GM12878 (cell line): Measurements from ENCODE around the gene CDH4. TPM values are rescaled to one million over a fixed set of nuclear protein-coding genes. Genes with fewer than 3 reads are reported as not detected.

Experiments used
- ATAC-seq: fragments of 200-7000 bp; cut with Tn5 transposase; 3 replicates; pipeline ENCODE4 v1.9.1; 2020; ENCODE audit warnings: mild to moderate bottlenecking, moderate library complexity
- BruUV-seq: library from RNA; stranded (reverse); fragments of 400-500 nt; replicated peaks from 2 replicates; lab custom pipeline; 2021; lab: Mats Ljungman, UMichigan
- CTCF ChIA-PET: fragments of 300-600 bp; sonication (Branson Sonifier 250); formaldehyde crosslinking; extraction: SDS; loops from one replicate; lab custom pipeline; 2021; ENCODE audit warnings: inconsistent platforms; lab: Yijun Ruan, JAX
- POLR2A ChIA-PET: fragments of 350-600 bp; formaldehyde crosslinking; extraction: SDS; loops from one replicate; lab custom pipeline; 2021; ENCODE audit warnings: inconsistent platforms; lab: Charles Lee
- RAD21 ChIA-PET: fragments of 300-600 bp; sonication (Branson Sonifier 250); formaldehyde crosslinking; loops from one replicate; lab custom pipeline; 2023; ENCODE audit warnings: antibody characterized with exemption; ENCODE audit not compliant: unreplicated experiment; lab: Charles Lee
- SMC1A ChIA-PET: fragments of 300-600 bp; sonication (Branson Sonifier 250); formaldehyde crosslinking; loops from one replicate; lab custom pipeline; 2023; ENCODE audit not compliant: unreplicated experiment, uncharacterized antibody; lab: Charles Lee
- DNase-seq: peaks from one replicate; pipeline ENCODE4 v3.0.0-alpha.2; 2011; ENCODE audit warnings: low read depth, low spot score
- FAIRE-seq: peaks from 3 replicates; lab custom pipeline; 2011; peaks lifted over from hg19 to GRCh38; lab: Jason Lieb, UNC
- H2AFZ ChIP-seq: 2 replicates; pipeline ENCODE4 v1.6.0; 2011; ENCODE audit warnings: low read depth, low read length, control low read depth; ENCODE audit not compliant: control insufficient read depth
- H3K27ac ChIP-seq: 2 replicates; pipeline ENCODE4 v1.5.1; 2011; ENCODE audit warnings: control low read depth; ENCODE audit not compliant: control insufficient read depth, insufficient read depth
- H3K27me3 ChIP-seq, 2 experiments: replicated peaks in 1 of 2; 2 replicates each; pipeline versions ENCODE4 v1.6.0 to v1.6.1; 2011; ENCODE audit warnings: low read length in 1 of 2; ENCODE audit not compliant: control insufficient read depth in 2 of 2, insufficient read depth in 2 of 2
- H3K36me3 ChIP-seq, 2 experiments: 2 replicates each; pipeline ENCODE4 v1.5.1; 2011; ENCODE audit warnings: low read length in 1 of 2; ENCODE audit not compliant: control insufficient read depth in 2 of 2, insufficient read depth in 2 of 2
- H3K4me1 ChIP-seq: 2 replicates; pipeline ENCODE4 v1.6.1; 2011; ENCODE audit warnings: mild to moderate bottlenecking, low read length, moderate library complexity, mixed read lengths; ENCODE audit not compliant: control insufficient read depth, insufficient read depth
- H3K4me2 ChIP-seq: 2 replicates; pipeline ENCODE4 v1.6.0; 2011; ENCODE audit warnings: control low read depth; ENCODE audit not compliant: control insufficient read depth, insufficient read depth
- H3K4me3 ChIP-seq: fragments of 200-600 bp; sonication (generic); 2 replicates; pipeline ENCODE4 v1.5.1; 2016
- H3K79me2 ChIP-seq: 2 replicates; pipeline ENCODE4 v1.6.0; 2011; ENCODE audit warnings: low read length; ENCODE audit not compliant: control insufficient read depth, insufficient read depth
- H3K9ac ChIP-seq: 2 replicates; pipeline ENCODE4 v1.8.0; 2011; ENCODE audit warnings: low read length, control low read depth, mixed read lengths; ENCODE audit not compliant: control insufficient read depth, insufficient read depth
- H3K9me3 ChIP-seq: replicated peaks from 3 replicates; pipeline ENCODE4 v1.5.1; 2011; ENCODE audit warnings: mild to moderate bottlenecking, low read length; ENCODE audit not compliant: control insufficient read depth, insufficient read depth
- H4K20me1 ChIP-seq: 2 replicates; pipeline ENCODE4 v1.6.0; 2011; ENCODE audit not compliant: control insufficient read depth, insufficient read depth
- EED ChIP-seq: sonication (generic); IDR thresholded peaks from 2 replicates; pipeline ENCODE4 v1.6.1; 2016; ENCODE audit warnings: antibody characterized with exemption, low read depth
- KAT2A ChIP-seq: conservative IDR thresholded peaks from 2 replicates; pipeline ENCODE4 v1.6.1; 2011; ENCODE audit warnings: low read depth, low read length; ENCODE audit not compliant: control insufficient read depth
- MYC ChIP-seq: IDR thresholded peaks from 2 replicates; pipeline ENCODE4 v1.6.1; 2011; ENCODE audit warnings: mild to moderate bottlenecking, low read length, moderate library complexity, inconsistent platforms; ENCODE audit not compliant: insufficient read depth, insufficient replicate concordance, insufficient read length, severe bottlenecking
- NR2C1 ChIP-seq: fragments of 450-650 bp; IDR thresholded peaks from 2 replicates; pipeline ENCODE4 v1.6.1; 2017; ENCODE audit warnings: antibody characterized with exemption, mild to moderate bottlenecking, moderate library complexity
- POU2F2 ChIP-seq: IDR thresholded peaks from 3 replicates; pipeline ENCODE4 v1.6.1; 2011; ENCODE audit warnings: low read depth, mild to moderate bottlenecking, low read length, borderline replicate concordance
- ZNF217 ChIP-seq: fragments of 450-650 bp; IDR thresholded peaks from 2 replicates; pipeline ENCODE4 v1.6.1; 2017; ENCODE audit warnings: antibody characterized with exemption, mild to moderate bottlenecking
- WGBS: methylation state at CpG from one replicate; pipeline ENCODE4 v1.1.6; 2016; ENCODE audit warnings: low lambda C conversion rate; ENCODE audit not compliant: insufficient replicate concordance, insufficient coverage; ENCODE audit errors: missing lambda C conversion rate; 5-methylcytosine and 5-hydroxymethylcytosine counted together
- in situ Hi-C: fragments of 300-500 bp; cut with MboI; formaldehyde crosslinking; loops from 9 replicates; pipeline ENCODE4 v1.14.3; 2018; ENCODE audit warnings: mixed read lengths
- intact Hi-C: fragments of 100-400 bp; cut with micrococcal nuclease; formaldehyde crosslinking; loops from one replicate; pipeline ENCODE4 v1.14.2; 2022; ENCODE audit not compliant: unreplicated experiment
- polyA plus RNA-seq, 11 experiments: library from polyadenylated mRNA; depleted of rRNA in 4 of 11; unstranded in 6 of 11; stranded (reverse) in 5 of 11; fragments of >200 nt; fragmentation: Nextera tagmentation in 4 of 11; fragmentation: Illumina TruSeq in 1 of 11; extraction: Ambion mirVana in 4 of 11; extraction: Trizol in 1 of 11; gene quantifications; 1 replicate in 1 of 11; 2 replicates in 10 of 11; pipeline versions ENCODE4 v1.2.1 to v1.2.3, GENCODE V29; 2011 to 2016; ENCODE audit warnings: inconsistent platforms in 2 of 11, missing spikeins in 2 of 11, low read depth in 1 of 11
- total RNA-seq, 4 experiments: library from RNA; depleted of rRNA in 3 of 4; stranded (reverse); fragments of >200 nt in 3 of 4; fragmentation: Illumina TruSeq in 1 of 4; extraction: Trizol in 1 of 4; gene quantifications; 2 replicates each; pipeline versions ENCODE4 v1.2.1 to v1.2.3, GENCODE V29; 2013 to 2021
- TF ChIP-seq, protein P1 (sequence below): IDR thresholded peaks from 2 replicates; pipeline ENCODE4 v1.6.1; 2011; ENCODE audit warnings: low read depth, mild to moderate bottlenecking, low read length, moderate library complexity, borderline replicate concordance; ENCODE audit errors: extremely low read depth
- TF ChIP-seq, protein P2 (sequence below), 3 experiments: IDR thresholded peaks in 2 of 3; conservative IDR thresholded peaks in 1 of 3; 2 replicates each; pipeline ENCODE4 v1.5.1; 2011; ENCODE audit warnings: low read depth in 3 of 3, low read length in 3 of 3, mild to moderate bottlenecking in 3 of 3, control low read depth in 2 of 3, moderate library complexity in 2 of 3, inconsistent platforms in 1 of 3, mixed read lengths in 1 of 3; ENCODE audit not compliant: control insufficient read depth in 2 of 3, insufficient read depth in 1 of 3; ENCODE audit errors: extremely low read depth in 1 of 3
- TF ChIP-seq, protein P3 (sequence below): fragments of 450-650 bp; IDR thresholded peaks from 2 replicates; pipeline ENCODE4 v1.6.1; 2017; ENCODE audit warnings: borderline replicate concordance
- TF ChIP-seq, protein P4 (sequence below): fragments of 450-650 bp; IDR thresholded peaks from 2 replicates; pipeline ENCODE4 v1.6.1; 2017; ENCODE audit warnings: antibody characterized with exemption, mild to moderate bottlenecking, moderate library complexity
- TF ChIP-seq, protein P5 (sequence below): fragments of 450-650 bp; formaldehyde crosslinking; IDR thresholded peaks from 2 replicates; pipeline ENCODE4 v1.5.0; 2022; ENCODE audit warnings: mild to moderate bottlenecking, missing genetic modification characterization

The CDH4 gene
- total and polyA plus RNA-seq, 10 of the 15 experiments (the other 5 are each of a cell fraction or from before 2014, with no cell fraction given) = not detected

DNA sequence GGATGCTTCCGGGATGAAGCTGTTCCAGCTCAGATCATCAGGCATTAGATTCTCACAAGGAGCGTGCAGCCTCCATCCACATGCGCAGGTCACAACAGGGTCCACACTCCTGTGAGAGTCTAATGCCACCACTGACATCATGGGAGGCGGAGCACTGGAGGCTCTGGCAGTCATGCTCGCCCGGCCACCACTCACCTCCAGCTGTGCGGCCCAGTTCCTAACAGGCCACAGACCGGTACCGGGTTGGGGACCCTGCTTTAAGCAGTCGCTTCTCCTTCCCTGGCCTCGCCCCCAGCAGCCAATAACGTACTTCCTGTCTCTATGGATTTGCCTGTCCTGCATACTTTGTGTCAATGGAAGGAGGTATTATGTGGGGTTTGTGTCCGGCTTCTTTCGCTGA, 576.8 kb downstream of the CDH4 start (continued):
- TF ChIP-seq, protein P1, sequence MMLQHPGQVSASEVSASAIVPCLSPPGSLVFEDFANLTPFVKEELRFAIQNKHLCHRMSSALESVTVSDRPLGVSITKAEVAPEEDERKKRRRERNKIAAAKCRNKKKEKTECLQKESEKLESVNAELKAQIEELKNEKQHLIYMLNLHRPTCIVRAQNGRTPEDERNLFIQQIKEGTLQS = no peak
- TF ChIP-seq ZNF217 = no peak

DNA sequence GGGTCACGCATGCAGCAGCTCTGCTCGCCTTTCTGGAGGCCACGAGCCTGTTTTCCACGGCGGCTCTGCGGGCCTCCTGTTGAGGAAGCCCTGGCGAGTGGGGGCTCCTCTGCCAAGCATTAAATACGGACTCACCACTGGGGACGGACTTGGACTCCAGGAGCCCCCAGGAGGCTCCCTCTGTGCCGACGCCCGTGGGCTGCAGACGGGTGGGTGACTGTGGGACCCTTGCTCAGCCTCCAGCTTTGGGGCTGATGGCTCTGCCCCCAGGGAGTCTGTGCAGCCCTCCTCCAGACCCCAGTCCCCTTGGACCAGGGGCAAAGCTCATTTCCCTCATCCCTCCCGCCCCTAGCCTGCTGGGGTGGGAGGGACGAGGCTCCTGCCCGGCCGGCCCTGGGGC, 577.5 kb downstream of the CDH4 start:
- ChIA-PET RAD21 (no interaction called here), SMC1A (no interaction called here), POLR2A (no interaction called here), CTCF (no interaction called here)
- no peak overlapping the region for H3K9ac ChIP-seq
- DNase-seq = no peak
- no peak overlapping the region for H3K4me3 ChIP-seq
- no peak overlapping the region for H3K4me2 ChIP-seq
- H3K79me2 ChIP-seq = no peaks in the 10 kb centered on the region
- BruUV-seq = no TSS peak
- no peaks in the 10 kb centered on the region for H3K9me3 ChIP-seq
- no peak for FAIRE-seq
- WGBS = 41% methylated on average over 16 of the region's 17 CpGs
- ATAC-seq = no peak
- H2AFZ ChIP-seq = no peak overlapping the region
- no peaks in the 10 kb centered on the region for H3K27me3 ChIP-seq
- H3K36me3 ChIP-seq = no peaks in the 10 kb centered on the region
- no peaks in the 10 kb centered on the region for H4K20me1 ChIP-seq
- intact Hi-C loops (no loop called here), in situ Hi-C loops (loop anchor here (25.0 kb wide), 2 partner anchors 617 to 842 kb away; no protein-coding TSS in a partner anchor)
- no peak overlapping the region for H3K27ac ChIP-seq
- no peaks in the 10 kb centered on the region for H3K4me1 ChIP-seq
- TF ChIP-seq, protein P2, sequence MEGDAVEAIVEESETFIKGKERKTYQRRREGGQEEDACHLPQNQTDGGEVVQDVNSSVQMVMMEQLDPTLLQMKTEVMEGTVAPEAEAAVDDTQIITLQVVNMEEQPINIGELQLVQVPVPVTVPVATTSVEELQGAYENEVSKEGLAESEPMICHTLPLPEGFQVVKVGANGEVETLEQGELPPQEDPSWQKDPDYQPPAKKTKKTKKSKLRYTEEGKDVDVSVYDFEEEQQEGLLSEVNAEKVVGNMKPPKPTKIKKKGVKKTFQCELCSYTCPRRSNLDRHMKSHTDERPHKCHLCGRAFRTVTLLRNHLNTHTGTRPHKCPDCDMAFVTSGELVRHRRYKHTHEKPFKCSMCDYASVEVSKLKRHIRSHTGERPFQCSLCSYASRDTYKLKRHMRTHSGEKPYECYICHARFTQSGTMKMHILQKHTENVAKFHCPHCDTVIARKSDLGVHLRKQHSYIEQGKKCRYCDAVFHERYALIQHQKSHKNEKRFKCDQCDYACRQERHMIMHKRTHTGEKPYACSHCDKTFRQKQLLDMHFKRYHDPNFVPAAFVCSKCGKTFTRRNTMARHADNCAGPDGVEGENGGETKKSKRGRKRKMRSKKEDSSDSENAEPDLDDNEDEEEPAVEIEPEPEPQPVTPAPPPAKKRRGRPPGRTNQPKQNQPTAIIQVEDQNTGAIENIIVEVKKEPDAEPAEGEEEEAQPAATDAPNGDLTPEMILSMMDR (IDR thresholded peaks at IDR 0.05 in 2 of 3, conservative IDR thresholded peaks at IDR 0.05 in 1 of 3; ENCODE audit: control insufficient read depth in 2 of 3, extremely low read depth in 1 of 3, insufficient read depth in 1 of 3, low read depth in 3 of 3, low read length in 3 of 3) = no peak
- TF ChIP-seq, protein P3, sequence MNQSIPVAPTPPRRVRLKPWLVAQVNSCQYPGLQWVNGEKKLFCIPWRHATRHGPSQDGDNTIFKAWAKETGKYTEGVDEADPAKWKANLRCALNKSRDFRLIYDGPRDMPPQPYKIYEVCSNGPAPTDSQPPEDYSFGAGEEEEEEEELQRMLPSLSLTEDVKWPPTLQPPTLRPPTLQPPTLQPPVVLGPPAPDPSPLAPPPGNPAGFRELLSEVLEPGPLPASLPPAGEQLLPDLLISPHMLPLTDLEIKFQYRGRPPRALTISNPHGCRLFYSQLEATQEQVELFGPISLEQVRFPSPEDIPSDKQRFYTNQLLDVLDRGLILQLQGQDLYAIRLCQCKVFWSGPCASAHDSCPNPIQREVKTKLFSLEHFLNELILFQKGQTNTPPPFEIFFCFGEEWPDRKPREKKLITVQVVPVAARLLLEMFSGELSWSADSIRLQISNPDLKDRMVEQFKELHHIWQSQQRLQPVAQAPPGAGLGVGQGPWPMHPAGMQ = no peak
- TF ChIP-seq, protein P4, sequence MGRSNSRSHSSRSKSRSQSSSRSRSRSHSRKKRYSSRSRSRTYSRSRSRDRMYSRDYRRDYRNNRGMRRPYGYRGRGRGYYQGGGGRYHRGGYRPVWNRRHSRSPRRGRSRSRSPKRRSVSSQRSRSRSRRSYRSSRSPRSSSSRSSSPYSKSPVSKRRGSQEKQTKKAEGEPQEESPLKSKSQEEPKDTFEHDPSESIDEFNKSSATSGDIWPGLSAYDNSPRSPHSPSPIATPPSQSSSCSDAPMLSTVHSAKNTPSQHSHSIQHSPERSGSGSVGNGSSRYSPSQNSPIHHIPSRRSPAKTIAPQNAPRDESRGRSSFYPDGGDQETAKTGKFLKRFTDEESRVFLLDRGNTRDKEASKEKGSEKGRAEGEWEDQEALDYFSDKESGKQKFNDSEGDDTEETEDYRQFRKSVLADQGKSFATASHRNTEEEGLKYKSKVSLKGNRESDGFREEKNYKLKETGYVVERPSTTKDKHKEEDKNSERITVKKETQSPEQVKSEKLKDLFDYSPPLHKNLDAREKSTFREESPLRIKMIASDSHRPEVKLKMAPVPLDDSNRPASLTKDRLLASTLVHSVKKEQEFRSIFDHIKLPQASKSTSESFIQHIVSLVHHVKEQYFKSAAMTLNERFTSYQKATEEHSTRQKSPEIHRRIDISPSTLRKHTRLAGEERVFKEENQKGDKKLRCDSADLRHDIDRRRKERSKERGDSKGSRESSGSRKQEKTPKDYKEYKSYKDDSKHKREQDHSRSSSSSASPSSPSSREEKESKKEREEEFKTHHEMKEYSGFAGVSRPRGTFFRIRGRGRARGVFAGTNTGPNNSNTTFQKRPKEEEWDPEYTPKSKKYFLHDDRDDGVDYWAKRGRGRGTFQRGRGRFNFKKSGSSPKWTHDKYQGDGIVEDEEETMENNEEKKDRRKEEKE = no peak
- TF ChIP-seq EED (no peak), KAT2A (no peak), POU2F2 (no peak), NR2C1 (no peak), MYC (no peak)
- TF ChIP-seq, protein P5, sequence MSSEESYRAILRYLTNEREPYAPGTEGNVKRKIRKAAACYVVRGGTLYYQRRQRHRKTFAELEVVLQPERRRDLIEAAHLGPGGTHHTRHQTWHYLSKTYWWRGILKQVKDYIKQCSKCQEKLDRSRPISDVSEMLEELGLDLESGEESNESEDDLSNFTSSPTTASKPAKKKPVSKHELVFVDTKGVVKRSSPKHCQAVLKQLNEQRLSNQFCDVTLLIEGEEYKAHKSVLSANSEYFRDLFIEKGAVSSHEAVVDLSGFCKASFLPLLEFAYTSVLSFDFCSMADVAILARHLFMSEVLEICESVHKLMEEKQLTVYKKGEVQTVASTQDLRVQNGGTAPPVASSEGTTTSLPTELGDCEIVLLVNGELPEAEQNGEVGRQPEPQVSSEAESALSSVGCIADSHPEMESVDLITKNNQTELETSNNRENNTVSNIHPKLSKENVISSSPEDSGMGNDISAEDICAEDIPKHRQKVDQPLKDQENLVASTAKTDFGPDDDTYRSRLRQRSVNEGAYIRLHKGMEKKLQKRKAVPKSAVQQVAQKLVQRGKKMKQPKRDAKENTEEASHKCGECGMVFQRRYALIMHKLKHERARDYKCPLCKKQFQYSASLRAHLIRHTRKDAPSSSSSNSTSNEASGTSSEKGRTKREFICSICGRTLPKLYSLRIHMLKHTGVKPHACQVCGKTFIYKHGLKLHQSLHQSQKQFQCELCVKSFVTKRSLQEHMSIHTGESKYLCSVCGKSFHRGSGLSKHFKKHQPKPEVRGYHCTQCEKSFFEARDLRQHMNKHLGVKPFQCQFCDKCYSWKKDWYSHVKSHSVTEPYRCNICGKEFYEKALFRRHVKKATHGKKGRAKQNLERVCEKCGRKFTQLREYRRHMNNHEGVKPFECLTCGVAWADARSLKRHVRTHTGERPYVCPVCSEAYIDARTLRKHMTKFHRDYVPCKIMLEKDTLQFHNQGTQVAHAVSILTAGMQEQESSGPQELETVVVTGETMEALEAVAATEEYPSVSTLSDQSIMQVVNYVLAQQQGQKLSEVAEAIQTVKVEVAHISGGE (CRISPR knock-in tag) = no peak
